Measurements from ENCODE around the gene TSPAN8.
A peak's percentile ranks its signal among the peaks of the same experiment; 100 is the strongest.

TSPAN8 gene

DNA sequence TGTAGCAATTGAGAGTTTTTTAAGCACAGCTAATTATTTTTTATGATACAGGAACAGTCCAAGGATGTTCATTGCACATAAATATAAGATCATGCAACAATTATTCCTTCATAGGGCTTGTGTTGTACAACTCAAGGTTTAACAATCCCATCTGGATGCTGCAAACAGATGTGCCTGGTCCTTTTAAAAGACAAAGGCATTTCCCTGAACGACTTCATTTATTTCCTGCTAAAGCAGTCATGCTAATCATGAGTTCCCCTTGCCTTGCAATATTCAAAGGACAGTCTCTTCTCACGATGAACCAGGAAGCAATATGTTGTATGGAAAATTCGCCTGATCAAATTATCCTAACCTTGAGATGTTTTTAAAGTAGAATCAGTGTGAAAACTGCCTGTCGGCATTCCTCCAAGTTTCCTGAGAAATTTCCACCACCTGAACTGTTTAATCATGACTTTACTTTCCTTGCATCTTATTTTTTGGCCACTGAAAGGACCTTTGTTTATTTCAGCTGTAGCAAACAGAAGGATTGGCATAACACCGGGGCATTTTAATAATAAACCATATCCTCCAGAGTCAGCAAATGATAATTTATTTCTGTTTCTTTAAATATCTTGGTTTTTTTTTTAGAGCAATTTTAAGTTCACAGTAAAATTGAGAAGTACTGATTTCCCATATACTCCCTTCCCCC, 33.9 kb upstream of the TSPAN8 start:
- no peak for DNase-seq (ENCODE audit: low spot score)
- Histone ChIP-seq H3K27ac (no peak overlapping the region), H3K4me3 (no peak overlapping the region)
- TF ChIP-seq, protein P1, sequence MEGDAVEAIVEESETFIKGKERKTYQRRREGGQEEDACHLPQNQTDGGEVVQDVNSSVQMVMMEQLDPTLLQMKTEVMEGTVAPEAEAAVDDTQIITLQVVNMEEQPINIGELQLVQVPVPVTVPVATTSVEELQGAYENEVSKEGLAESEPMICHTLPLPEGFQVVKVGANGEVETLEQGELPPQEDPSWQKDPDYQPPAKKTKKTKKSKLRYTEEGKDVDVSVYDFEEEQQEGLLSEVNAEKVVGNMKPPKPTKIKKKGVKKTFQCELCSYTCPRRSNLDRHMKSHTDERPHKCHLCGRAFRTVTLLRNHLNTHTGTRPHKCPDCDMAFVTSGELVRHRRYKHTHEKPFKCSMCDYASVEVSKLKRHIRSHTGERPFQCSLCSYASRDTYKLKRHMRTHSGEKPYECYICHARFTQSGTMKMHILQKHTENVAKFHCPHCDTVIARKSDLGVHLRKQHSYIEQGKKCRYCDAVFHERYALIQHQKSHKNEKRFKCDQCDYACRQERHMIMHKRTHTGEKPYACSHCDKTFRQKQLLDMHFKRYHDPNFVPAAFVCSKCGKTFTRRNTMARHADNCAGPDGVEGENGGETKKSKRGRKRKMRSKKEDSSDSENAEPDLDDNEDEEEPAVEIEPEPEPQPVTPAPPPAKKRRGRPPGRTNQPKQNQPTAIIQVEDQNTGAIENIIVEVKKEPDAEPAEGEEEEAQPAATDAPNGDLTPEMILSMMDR (IDR thresholded peaks at IDR 0.05) = no peak

GRCh38 chr12:71190822-71191221, 33.0 kb upstream of the TSPAN8 start:
- TF ChIP-seq, protein P1 (IDR thresholded peaks at IDR 0.05) = no peak
- no peak overlapping the region for H3K4me3 ChIP-seq
- no peak overlapping the region for H3K27ac ChIP-seq
- no peak for DNase-seq (ENCODE audit: low spot score)

GRCh38 chr12:71187379-71187778, 29.6 kb upstream of the TSPAN8 start:
- no peak overlapping the region for H3K4me3 ChIP-seq
- DNase-seq (ENCODE audit: low spot score) = no peak
- TF ChIP-seq, protein P1 (IDR thresholded peaks at IDR 0.05) = no peak
- H3K27ac ChIP-seq = peak overlapping the region; percentile 41 to 82

GRCh38 chr12:71186571-71187288, 28.9 kb upstream of the TSPAN8 start:
- TF ChIP-seq, protein P1 (IDR thresholded peaks at IDR 0.05) = no peak
- Histone ChIP-seq H3K4me3 (no peak overlapping the region), H3K27ac (peak overlapping the region; percentile 41 to 82)
- DNase-seq (ENCODE audit: low spot score) = no peak

DNA sequence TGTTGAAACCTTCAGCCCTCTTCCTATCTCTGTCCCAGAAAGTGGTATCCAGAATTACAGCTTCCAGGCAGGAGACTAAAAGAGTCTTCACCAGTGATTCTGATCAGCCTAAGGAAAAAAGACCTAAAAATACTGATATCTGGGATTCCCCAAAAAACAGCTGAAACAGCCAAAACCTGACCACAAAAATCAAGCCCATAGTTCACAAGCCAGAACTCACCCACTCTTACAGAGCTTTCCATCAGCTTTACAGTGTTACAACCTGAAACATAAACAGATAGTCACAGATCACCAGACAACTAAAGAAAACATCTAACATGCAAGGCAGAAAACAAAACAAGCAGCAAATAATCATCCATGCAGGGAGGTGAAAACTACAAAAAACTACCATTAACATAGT, 26.0 kb upstream of the TSPAN8 start:
- DNase-seq (ENCODE audit: low spot score) = no peak
- Histone ChIP-seq H3K27ac (no peak overlapping the region), H3K4me3 (no peak overlapping the region)
- TF ChIP-seq, protein P1 (IDR thresholded peaks at IDR 0.05) = no peak

- Histone ChIP-seq H3K27ac (no peak overlapping the region), H3K4me3 (no peak overlapping the region)
- DNase-seq (ENCODE audit: low spot score) = no peak
- TF ChIP-seq, protein P1 (IDR thresholded peaks at IDR 0.05) = no peak
Observed at GRCh38 chr12:71183018-71183417, 25.2 kb upstream of the TSPAN8 start.

GRCh38 chr12:71178162-71178561, 20.4 kb upstream of the TSPAN8 start:
- no peak overlapping the region for H3K27ac ChIP-seq
- no peak overlapping the region for H3K4me3 ChIP-seq
- TF ChIP-seq, protein P1 (IDR thresholded peaks at IDR 0.05) = no peak
- DNase-seq (ENCODE audit: low spot score) = no peak
